ENCODE data around the gene C20orf204.
"Not testable (repeated sequence)": the region's sequence is repeated elsewhere in the genome, so short reads cannot be mapped to it uniquely, and the experiment has no call there.

C20orf204 gene

GRCh38 chr20:64084685-64085152 lies 48.7 kb downstream of the C20orf204 start:
- no peak for DNase-seq

DNA sequence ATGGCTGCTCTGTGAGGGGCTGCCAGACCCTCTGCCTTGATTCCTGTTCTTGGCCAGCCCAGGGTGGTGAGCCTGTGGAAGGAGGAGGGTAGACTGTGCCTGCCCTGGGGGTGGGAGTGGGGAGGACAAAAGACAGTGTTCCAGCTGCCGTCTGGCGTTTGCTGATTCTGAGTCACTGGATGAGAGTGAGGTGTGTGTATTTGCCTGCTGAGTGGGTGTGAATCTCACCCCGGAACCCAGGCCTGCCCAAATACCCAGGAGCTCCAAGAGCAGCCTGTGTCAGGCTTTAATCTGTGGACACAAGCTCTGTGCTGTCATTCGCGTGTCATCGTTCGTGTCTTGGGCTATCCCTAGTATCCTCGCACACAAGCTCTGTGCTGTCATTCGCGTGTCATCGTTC lies 50.8 kb downstream of the C20orf204 start:
- DNase-seq, result no peak

DNA sequence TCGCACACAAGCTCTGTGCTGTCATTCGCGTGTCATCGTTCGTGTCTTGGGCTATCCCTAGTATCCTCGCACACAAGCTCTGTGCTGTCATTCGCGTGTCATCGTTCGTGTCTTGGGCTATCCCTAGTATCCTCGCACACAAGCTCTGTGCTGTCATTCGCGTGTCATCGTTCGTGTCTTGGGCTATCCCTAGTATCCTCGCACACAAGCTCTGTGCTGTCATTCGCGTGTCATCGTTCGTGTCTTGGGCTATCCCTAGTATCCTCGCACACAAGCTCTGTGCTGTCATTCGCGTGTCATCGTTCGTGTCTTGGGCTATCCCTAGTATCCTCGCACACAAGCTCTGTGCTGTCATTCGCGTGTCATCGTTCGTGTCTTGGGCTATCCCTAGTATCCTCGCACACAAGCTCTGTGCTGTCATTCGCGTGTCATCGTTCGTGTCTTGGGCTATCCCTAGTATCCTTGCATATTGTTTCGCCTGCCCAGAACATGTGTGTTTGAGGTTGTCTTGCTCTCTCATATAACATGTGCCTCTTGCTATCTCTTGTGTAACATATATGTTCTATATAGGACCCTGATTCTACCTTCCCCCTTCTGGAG lies 51.3 kb downstream of the C20orf204 start:
- not testable (repeated sequence) for DNase-seq

DNA sequence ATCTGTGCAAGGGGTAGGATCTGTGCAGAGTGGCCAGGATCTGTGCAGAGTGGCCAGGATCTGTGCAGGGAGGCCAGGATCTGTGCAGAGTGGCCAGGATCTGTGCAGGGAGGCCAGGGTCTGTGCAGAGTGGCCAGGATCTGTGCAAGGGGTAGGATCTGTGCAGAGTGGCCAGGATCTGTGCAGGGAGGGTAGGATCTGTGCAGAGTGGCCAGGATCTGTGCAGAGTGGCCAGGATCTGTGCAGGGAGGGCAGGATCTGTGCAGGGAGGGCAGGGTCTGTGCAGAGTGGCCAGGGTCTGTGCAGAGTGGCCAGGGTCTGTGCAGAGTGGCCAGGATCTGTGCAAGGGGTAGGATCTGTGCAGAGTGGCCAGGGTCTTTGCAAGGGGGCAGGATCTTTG lies 52.6 kb downstream of the C20orf204 start:
- not testable (repeated sequence) for DNase-seq

All from stimulated activated CD4-positive, alpha-beta T cell treated with anti-CD3 and anti-CD28 coated beads, Interleukin-12 subunit alpha, Interleukin-12 subunit beta, amount 100 ng/mL, for 4 hours (primary cell).